HG02678 (cell line): ENCODE data around the gene PDE4A.
"Not testable (repeated sequence)": the region's sequence is repeated elsewhere in the genome, so short reads cannot be mapped to it uniquely, and the experiment has no call there.

Experiments
- ATAC-seq: cut with Tn5 transposase; IDR thresholded peaks from one replicate; pipeline ENCODE4 v1.9.1; 2021; ENCODE audit warnings: mild to moderate bottlenecking, moderate library complexity; ENCODE audit not compliant: unreplicated experiment

PDE4A gene

DNA sequence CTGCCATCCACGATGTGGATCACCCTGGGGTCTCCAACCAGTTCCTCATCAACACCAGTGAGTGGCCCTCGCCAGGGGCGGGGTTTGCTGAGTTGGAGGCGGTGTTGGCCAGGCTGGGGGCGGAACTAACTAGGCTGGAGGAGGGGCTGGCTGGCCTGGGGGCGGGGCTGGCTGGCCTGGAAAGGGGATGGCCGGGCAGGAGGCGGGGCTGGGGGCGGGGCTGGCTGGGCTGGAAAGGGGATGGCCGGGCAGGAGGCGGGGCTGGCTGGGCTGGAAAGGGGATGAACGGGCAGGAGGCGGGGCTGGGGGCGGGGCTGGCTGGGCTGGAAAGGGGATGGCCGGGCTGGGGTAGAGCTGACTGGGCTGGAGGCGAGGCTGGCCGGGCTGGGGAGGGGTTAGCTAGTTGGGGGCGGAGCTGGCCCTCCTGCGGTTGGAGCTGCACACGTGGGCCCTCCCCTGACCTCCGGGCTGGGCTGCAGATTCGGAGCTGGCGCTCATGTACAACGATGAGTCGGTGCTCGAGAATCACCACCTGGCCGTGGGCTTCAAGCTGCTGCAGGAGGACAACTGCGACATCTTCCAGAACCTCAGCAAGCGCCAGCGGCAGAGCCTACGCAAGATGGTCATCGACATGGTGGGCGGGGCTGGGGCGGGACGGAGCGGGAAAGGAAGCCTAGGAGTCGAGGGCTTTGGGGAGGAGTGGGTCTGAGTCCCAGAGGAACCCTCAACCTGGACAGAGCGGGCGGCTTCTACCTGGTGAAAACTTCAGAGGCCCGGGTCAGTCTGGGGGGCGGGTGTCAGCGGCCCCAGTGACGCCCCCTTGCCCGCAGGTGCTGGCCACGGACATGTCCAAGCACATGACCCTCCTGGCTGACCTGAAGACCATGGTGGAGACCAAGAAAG is 41.0 kb downstream of the PDE4A start:
- ATAC-seq, result peak; percentile 96

DNA sequence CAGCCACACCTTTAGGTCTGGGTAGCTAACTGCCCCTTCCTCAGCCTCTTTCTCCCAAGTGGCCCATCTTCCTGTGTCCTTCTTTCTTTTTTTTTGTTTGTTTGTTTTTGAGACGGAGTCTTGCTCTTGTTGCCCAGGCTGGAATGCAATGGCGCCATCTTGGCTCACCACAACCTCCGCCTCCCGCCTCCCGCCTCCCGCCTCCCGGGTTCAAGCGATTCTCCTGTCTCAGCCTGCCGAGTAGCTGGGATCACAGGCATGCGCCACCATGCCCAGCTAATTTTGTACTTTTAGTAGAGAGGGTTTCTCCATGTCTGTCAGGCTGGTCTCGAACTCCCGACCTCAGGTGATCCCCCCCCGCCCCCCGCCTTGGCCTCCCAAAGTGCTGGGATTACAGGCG is 41.7 kb downstream of the PDE4A start:
- not testable (repeated sequence) for ATAC-seq

DNA sequence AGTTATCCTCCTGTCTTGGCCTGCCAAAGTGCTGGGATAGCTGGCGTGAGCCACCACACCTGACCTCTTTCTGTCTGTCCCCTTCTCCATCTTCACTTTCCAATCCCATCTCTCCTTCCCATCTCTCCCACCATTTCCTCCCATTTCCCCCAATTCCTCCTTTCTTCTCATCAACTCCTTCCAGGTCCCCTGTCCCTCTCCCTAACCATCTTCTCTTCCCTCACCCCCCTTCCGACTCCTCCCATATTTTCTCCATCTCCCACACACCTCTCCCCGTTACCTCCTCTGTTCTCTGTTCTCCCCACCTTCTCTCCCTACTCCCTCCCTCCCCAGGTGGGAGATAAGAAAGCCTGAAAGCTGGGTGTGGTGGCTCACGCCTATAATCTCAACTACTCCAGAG is 42.2 kb downstream of the PDE4A start:
- no peak for ATAC-seq

DNA sequence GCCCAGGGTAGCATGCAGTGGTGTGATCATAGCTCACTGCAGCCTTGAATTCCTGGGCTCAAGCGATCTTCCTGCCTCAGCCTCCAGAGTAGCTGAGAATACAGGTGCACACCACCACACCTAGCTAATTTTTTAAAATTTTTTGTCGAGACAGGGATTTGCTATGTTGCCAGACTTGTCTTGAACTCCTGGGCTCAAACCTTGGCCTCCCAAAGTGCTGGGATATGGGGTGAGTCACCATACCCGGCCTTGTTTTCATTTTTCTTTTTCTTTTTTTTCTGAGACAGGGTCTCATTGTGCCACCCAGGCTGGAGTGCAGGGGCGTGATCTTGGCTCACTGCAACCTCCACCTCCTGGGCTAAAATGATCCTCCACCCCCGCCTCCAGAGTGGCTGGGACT is 44.1 kb downstream of the PDE4A start:
- ATAC-seq, result no peak

DNA sequence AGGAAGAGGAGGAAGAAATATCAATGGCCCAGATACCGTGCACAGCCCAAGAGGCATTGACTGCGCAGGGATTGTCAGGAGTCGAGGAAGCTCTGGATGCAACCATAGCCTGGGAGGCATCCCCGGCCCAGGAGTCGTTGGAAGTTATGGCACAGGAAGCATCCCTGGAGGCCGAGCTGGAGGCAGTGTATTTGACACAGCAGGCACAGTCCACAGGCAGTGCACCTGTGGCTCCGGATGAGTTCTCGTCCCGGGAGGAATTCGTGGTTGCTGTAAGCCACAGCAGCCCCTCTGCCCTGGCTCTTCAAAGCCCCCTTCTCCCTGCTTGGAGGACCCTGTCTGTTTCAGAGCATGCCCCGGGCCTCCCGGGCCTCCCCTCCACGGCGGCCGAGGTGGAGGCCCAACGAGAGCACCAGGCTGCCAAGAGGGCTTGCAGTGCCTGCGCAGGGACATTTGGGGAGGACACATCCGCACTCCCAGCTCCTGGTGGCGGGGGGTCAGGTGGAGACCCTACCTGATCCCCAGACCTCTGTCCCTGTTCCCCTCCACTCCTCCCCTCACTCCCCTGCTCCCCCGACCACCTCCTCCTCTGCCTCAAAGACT is 46.9 kb downstream of the PDE4A start:
- ATAC-seq, result no peak

DNA sequence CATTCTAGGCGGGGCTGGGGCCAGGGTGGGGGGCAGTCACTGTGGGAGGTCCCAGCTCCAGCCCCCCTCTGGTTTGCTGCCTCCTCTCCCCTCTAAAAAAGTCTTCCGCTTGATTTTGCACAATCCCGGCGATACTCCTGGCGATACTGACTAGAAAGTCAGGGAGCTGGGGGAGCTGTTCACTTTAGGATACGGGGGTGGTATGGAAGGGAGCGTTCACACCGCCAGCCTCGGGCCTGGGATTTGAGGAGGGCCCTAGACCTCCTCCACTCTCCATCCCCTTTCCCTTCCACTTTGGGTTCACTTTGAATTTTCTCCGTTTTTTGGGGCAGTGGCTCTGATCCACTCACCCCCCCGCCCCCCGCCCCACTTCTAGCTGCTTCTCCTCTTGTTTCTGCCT is 47.8 kb downstream of the PDE4A start:
- ATAC-seq, result no peak

DNA sequence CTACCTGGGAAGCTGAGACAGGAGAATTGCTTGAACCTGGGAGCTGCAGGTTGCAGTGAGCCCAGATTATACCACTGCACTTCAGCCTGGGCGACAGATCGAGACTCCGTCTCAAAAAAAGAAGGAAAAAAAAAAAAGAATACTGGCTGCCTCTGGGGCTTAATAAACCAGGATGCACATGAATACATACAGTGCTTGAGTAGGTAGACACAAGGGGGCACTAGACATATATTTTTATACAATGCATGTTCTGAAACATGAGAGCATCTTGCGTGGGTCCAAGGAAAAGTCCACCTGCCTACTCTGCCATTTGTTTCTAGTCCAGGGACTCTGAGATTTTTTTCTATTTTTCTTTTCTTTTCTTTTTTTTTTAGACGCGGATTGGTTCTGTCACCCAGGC is 51.6 kb downstream of the PDE4A start:
- ATAC-seq, result no peak

DNA sequence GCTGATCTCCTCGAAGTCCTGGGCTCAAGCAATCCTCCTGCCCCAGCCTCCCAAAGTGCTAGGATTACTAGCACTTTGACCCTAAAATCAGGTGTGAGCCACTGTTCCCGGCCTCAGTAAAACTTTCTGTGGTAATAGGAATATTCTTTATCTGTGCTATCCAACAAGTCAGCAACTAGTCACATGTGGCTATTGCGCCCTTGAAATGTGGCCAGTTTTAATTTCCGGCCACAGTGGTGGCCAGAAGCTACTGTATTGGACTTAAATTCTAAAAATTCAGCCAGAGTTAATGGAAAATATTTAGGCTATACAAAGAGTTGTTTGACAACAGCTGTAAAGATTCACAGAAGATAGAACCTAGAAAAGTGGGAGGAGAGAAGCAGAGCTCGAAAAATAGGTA is 52.9 kb downstream of the PDE4A start:
- no peak for ATAC-seq

DNA sequence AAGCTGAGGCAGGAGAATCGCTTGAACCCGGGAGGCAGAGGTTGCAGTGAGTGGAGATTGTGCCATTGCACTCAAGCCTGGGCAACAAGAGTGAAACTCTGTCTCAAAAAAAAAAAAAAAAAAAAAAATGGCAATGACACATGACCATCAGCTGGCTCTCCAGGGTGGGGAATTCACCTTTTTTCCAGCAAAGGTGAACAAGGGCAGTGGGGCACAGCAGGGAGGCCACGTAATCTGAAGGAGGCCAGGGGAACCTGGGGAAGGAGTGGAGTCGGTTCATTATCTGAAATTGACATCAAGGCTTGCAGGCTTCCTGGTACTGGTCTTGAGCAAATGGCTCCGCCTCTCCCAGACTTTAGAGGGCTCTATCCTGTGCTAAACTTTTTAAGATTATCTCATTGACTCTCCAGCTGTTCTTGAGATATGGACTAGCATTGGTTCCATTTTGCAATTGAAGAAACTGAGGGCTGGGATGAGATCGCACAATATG is 54.7 kb downstream of the PDE4A start:
- ATAC-seq, result no peak

DNA sequence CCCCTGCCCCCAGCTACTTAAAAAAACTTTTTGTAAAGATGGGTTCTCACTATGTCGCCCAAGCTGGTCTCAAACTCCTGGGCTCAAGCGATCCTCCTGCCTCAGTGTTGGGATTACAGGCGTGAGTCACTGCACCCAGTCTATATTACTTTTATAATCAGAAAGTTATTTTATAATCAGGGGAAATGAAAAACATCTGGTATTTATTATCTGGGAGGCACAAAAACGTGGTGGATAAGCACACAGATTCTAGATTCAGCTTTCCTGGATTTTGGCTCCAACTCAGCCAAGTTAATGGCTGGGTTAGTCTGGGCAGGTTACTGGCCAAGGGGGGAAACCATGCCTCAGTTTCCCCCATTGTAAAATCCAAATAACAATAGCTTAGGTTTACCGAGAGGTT is 58.1 kb downstream of the PDE4A start:
- ATAC-seq, result no peak

DNA sequence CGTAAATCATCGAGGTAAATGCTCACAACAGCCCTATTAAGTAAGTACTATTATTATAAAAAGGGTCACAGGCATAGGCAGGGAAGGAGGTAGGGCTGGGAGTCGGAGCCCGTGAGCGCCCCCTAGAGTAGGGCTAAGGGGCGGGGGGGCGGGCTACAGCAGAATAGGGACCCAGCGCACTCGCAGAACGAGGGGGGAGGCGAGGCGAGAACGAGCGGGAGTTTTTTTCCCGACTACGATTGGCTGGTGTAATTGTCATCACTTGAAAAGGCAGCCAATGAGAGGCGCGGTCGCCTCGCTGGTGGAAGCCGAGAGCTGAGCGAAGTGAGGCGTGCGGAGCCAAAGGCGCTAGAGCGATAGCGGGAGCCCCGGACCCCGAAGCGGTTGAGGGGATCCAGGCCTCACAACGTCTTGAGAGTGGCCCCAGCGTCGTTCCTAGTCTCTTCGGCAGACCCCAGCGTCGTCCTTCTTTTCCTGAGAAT is 58.6 kb downstream of the PDE4A start:
- no peak for ATAC-seq

DNA sequence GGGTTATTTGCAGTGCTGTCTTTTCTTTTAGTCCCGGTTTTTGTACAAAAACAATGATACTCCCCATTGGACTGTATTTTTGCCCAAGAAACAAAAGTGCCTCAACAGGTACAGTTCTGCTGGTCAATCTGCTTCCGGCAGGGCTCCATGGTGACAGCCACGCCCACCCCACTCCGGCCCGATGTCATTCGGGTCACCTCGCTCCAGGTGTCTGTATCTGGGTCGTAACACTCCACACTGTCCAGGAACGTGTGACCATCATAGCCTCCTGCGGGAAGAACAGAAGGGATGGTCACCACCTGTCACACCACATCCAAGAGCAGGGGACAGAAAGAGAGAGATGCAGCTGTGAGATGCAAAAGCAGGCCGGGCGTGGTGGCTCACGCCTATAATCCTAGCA is 66.2 kb downstream of the PDE4A start:
- no peak for ATAC-seq

DNA sequence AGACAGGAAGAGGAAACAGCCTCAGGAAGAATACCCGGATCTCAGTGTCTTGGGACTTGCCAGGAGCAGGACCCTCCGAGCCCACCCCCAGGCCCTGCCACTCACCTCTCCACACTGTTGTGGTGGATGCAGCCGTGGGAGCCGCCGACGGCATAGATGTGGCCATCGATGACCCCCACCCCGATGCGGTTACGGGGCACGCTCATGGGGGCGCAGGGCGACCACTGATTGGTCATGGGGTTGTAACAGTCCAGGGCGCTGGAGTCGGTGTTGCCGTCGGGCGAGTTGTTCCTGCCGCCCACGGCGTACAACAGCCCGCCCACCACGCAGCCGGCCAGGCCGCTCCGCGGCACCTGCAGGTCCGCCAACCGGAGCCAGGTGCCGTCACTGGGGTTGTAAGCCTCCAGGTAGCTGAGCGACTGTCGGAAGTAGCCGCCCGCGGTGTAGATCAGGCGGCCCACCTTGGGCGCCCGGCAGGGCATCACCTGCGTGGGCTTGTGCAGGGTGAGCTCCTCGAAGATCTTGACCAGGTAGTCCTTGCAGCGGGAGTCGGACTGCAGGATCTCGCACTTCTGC is 71.2 kb downstream of the PDE4A start:
- ATAC-seq, result no peak

DNA sequence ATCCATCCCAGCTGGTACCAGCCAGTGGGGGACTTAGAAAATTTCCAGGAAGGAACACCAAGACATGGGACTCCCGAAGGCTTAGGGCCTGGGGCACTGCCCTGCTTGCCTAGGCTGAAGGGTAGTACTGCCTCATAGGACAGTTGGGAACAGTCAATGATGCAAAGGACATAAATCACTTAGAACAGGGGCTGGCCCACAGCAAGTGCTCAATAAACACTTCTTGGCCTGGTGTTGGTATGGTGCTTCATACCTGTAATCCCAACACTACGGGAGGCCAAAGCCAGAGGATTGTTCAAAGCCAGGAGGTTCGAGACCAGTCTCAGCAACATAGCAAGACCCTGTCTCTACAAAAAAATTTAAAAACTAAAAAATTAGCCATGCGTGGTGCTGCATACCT is 77.0 kb downstream of the PDE4A start:
- no peak for ATAC-seq

DNA sequence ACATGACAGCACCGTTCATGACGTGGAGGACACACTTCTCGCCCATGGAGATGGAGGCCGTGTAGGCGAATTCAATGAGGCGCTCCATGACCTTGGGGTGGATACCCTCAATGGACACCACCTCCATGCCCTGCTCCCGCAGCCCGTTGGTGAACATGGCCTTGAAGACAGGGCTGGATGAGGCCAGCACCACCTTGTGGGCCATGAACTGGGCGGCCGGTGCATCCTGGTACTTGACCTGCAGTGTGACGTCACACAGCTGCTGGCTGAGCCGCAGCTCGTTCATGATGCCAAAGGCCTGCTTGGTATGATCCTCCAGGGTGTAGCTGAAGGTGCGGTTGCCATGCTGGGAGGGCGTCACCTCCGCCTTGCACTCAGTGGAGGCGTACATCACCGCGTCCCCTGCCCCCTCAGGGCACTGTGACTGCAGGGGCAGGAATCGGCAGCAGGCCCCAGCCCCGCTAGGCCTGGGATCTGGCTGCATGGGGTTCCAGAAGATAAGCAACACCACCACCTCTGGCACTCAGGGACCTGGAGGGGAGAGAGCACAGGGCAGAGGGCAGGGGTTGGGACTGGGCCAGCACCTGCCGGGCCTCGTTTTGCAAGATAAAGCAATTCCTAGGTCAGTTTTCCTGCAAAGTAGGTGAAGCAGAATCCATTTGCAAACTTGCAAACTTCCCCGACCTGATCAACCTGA is 79.4 kb downstream of the PDE4A start:
- no peak for ATAC-seq

DNA sequence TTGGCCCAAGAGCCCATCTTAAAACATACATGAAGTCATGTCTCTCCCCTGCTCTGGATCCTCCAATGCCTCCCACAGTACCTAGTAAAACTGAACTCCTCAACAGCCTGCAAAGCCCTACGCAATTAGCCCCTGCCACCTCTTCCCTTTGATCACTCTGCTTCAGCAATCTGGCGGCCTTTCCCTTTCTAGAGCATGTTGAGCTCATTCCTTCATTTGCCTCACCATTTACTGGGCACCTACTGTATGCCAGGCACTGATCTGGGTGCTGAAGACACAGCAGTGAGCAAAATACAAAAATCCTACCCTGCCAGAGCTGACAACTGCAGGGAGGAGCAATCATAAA is 79.9 kb downstream of the PDE4A start:
- ATAC-seq, result no peak

DNA sequence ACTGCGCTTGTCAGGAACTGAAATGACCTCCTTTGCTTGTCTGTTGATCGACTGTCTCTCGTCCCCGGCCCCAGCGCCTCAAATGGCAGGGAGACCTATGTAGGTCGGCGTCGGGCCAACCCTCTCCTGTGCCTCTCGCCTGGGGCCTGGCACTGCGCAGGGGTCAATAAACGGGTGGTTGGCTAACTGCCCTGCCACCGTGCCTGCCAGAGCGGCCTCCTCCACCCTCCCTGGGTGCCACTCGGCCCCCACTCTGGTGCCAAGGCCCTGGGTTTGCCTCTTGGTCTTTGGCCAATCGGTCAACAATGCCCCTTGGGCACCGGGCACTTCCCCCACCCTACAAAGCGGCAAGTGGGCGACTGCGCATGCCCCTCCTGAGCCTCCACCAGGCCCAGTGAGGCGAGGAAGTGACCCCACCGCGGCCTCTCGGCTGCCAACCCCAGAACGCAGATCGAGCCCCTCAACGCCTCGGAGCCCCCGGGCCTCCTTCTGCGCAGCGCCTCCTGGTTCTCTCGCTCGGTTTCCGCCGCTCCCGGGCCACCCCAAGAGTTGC is 81.7 kb downstream of the PDE4A start:
- ATAC-seq, result peak; percentile 35

DNA sequence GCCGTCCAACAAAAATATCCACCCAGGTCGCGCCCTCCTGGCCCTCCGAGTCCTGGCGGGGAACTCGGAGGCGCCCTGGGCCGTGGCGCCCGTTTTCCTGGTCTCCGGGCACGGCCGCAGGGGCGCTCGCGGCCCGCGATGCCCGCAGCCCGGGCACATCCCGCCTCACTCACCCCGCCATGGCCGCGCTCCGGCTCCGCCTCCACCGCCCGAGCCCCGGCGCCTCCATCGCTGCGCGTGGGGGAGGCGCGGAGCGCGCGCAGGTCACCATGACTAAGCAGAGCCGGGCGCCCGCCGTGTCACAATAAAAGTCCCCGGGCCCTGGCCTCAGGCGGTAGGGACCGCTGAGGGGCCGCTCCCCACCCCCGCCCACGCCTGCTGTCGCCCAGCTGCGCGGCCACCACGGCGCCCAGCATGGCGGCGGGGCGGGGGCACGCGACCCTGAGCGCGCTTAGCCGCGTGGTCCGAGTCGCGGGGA is 82.2 kb downstream of the PDE4A start:
- peak; percentile 82 for ATAC-seq

DNA sequence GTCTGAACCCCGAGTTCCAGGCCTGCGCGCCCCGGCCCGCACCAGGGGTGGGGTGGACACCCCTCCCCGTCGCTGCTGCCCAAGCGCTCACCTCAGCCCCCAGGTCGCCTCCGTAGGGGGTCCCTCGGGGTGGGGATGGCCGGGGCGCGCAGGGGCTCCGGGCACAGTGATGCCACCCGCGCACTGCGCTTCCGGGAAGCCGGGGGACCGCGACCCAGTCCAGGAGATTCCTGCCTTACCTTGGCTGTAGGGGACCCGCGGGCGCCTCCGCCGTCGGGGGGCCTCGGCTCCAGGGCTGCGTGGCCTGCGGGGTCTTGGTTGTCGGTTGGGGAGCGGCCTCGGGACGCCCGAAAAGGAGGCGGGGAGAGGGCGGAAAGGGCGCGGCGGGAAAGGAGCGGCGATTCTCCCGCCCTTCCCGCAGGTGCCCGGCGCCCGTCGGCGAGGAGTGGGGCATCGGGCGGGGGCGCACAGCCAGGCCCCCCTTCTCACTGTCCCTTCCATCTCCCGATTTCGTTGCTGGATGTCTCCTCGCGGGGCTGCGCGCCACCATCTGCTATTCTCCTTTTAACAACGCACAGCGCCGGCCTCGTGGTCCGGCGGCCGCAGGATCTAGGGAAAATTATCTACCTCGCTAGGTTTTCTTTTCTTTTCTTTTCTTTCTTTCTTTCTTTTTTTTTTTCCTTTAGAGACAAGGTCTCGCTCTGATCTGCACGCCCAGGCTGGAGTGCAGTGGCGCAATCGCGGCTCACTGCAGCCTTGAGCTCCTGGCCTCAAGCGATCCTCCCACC is 82.9 kb downstream of the PDE4A start, which contains the start of gene KEAP1:
TSS of gene KEAP1 (minus strand) at position 355 of the 788 bp plus-strand sequence. CDS start 3,323 bp downstream, outside the sequence.
- ATAC-seq, result peak; percentile 31
